K562 (cell line): ENCODE results near the gene PREX1. TPM values are rescaled to one million over a fixed set of nuclear protein-coding genes. Genes with fewer than 3 reads are reported as not detected.

ENCODE experiments used
- HDAC8 ChIP-seq: fragments of 450-650 bp; IDR thresholded peaks from 2 replicates; pipeline ENCODE4 v1.6.1; 2016; ENCODE audit warnings: mild to moderate bottlenecking, missing genetic modification characterization, moderate library complexity, missing compliant biosample characterization
- JUND ChIP-seq, 2 experiments: IDR thresholded peaks; 2 replicates in 1 of 2; 3 replicates in 1 of 2; pipeline ENCODE4 v1.6.1; 2011; ENCODE audit warnings: borderline replicate concordance in 2 of 2, low read depth in 2 of 2, low read length in 2 of 2, improper control_type of control experiment in 1 of 2, missing biosample characterization in 1 of 2, missing genetic modification characterization in 1 of 2, missing genetic modification reagents in 1 of 2
- NCOA6 ChIP-seq: fragments of 450-650 bp; IDR thresholded peaks from 2 replicates; pipeline ENCODE4 v1.6.1; 2017; ENCODE audit warnings: mild to moderate bottlenecking
- NFIC ChIP-seq: fragments of 450-650 bp; IDR thresholded peaks from 2 replicates; pipeline ENCODE4 v1.6.1; 2017; ENCODE audit warnings: mild to moderate bottlenecking, inconsistent platforms
- PHB ChIP-seq: fragments of 250-450 bp; sonication (Bioruptor Pico); IDR thresholded peaks from 2 replicates; pipeline ENCODE4 v1.5.0; 2021
- PYGO2 ChIP-seq: fragments of 450-650 bp; IDR thresholded peaks from 2 replicates; pipeline ENCODE4 v1.6.1; 2016; ENCODE audit warnings: mild to moderate bottlenecking, missing genetic modification characterization, moderate library complexity, missing compliant biosample characterization
- RAD51 ChIP-seq: fragments of 450-650 bp; IDR thresholded peaks from 2 replicates; pipeline ENCODE4 v1.7.1; 2016; ENCODE audit warnings: low read depth, mild to moderate bottlenecking, borderline replicate concordance
- RBM14 ChIP-seq: fragments of 200-400 bp; formaldehyde crosslinking; IDR thresholded peaks from 2 replicates; pipeline ENCODE4 v1.6.1; 2018; ENCODE audit warnings: low read depth, mild to moderate bottlenecking, low read length, moderate library complexity, borderline replicate concordance; ENCODE audit not compliant: insufficient read depth
- SMAD4 ChIP-seq: fragments of 250-450 bp; sonication (Bioruptor Pico); conservative IDR thresholded peaks from 2 replicates; pipeline ENCODE4 v1.8.0; 2021; ENCODE audit warnings: inconsistent platforms, mild to moderate bottlenecking, moderate library complexity
- ZNF224 ChIP-seq: sonication (generic); formaldehyde crosslinking; IDR thresholded peaks from 2 replicates; pipeline ENCODE4 v1.8.0; 2022; ENCODE audit warnings: mild to moderate bottlenecking, missing genetic modification reagents
- polyA plus RNA-seq, 8 experiments: library from polyadenylated mRNA; depleted of rRNA in 4 of 8; stranded (reverse) in 5 of 8; unstranded in 3 of 8; fragments of >200 nt; fragmentation: Nextera tagmentation in 2 of 8; fragmentation: Illumina TruSeq in 1 of 8; extraction: Ambion mirVana in 2 of 8; extraction: Trizol in 1 of 8; gene quantifications; 2 replicates each; pipeline versions ENCODE4 v1.2.1 to v1.2.3, GENCODE V29; 2011 to 2014; ENCODE audit warnings: inconsistent platforms in 1 of 8, missing spikeins in 1 of 8
- total RNA-seq, 7 experiments: library from RNA; depleted of rRNA in 6 of 7; stranded (reverse); fragments of >200 nt in 6 of 7; fragmentation: Illumina TruSeq in 2 of 7; extraction: Trizol in 2 of 7; gene quantifications; 2 replicates each; pipeline versions ENCODE4 v1.2.1 to v1.2.3, GENCODE V29; 2011 to 2021; ENCODE audit warnings: low replicate concordance in 1 of 7
- TF ChIP-seq, protein P1 (sequence below): IDR thresholded peaks from 2 replicates; pipeline ENCODE4 v1.6.1; 2011; ENCODE audit not compliant: insufficient read length; ENCODE audit errors: extremely low read depth
- TF ChIP-seq, protein P2 (sequence below), 3 experiments: fragments of 200-800 bp in 1 of 3; fragments of 250-450 bp in 1 of 3; fragments of 450-650 bp in 1 of 3; sonication (Bioruptor Pico) in 1 of 3; sonication (Bioruptor generic) in 1 of 3; formaldehyde crosslinking in 1 of 3; IDR thresholded peaks; 2 replicates each; pipeline versions ENCODE4 v1.6.1 to v1.8.0; 2016 to 2022; ENCODE audit warnings: mild to moderate bottlenecking in 2 of 3, missing genetic modification characterization in 2 of 3, missing compliant biosample characterization in 1 of 3, moderate library complexity in 1 of 3
- TF ChIP-seq, protein P3 (sequence below): sonication (generic); formaldehyde crosslinking; IDR thresholded peaks from 2 replicates; pipeline ENCODE4 v1.8.0; 2022; ENCODE audit warnings: mild to moderate bottlenecking, missing genetic modification reagents
- TF ChIP-seq, protein P4 (sequence below), 2 experiments: fragments of 150-350 bp in 1 of 2; IDR thresholded peaks; 2 replicates each; pipeline ENCODE4 v1.6.1; 2012 to 2016; ENCODE audit warnings: low read depth in 2 of 2, low read length in 2 of 2, mild to moderate bottlenecking in 1 of 2, moderate library complexity in 1 of 2
- TF ChIP-seq, protein P5 (sequence below): fragments of 250-450 bp; sonication (Bioruptor Pico); IDR thresholded peaks from 2 replicates; pipeline ENCODE4 v1.5.0; 2020; ENCODE audit warnings: mild to moderate bottlenecking, borderline replicate concordance

PREX1 gene
- total and polyA plus RNA-seq, 9 of the 15 experiments (the other 6 are each of a cell fraction or from before 2014, with no cell fraction given): 0.37 to 10.4 (median 4.8) TPM

DNA sequence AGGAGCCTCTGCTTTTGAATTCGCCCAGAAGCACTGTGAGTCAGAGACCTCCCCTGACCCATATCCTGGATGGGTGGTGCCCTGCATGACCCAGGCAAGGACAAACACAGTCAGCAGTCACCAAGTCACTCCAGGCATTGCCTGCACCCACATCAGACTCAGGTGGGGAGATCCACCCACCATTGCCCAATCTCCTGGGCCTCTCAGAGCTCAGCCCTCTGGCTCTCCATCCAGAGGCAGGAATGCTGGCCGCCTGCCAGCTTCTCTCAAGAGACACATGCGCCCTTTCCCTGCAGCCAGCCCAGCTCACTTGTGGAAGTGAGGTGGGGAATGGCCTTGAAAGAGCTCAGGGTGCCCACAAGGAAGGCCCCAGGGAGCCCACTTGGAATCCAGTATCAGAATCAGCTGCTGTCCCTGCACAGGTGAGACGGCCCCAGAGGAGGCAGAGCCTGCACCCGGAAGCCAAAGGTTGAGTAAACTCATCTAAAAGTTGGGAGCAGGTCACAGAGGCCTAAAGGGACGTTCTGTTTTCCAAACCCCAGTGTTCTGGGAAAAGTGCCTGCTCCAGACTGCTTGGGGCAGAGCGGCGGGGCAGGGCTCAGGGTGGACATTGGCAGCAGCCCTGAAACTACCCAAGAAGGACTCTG lies 129.8 kb downstream of the PREX1 start (continued):
- TF ChIP-seq, protein P1, sequence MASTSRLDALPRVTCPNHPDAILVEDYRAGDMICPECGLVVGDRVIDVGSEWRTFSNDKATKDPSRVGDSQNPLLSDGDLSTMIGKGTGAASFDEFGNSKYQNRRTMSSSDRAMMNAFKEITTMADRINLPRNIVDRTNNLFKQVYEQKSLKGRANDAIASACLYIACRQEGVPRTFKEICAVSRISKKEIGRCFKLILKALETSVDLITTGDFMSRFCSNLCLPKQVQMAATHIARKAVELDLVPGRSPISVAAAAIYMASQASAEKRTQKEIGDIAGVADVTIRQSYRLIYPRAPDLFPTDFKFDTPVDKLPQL: no peak
- TF ChIP-seq RBM14: no peak
- TF ChIP-seq NFIC: peak; percentile 87
- no peak for TF ChIP-seq PYGO2 (tag)
- TF ChIP-seq, protein P2, sequence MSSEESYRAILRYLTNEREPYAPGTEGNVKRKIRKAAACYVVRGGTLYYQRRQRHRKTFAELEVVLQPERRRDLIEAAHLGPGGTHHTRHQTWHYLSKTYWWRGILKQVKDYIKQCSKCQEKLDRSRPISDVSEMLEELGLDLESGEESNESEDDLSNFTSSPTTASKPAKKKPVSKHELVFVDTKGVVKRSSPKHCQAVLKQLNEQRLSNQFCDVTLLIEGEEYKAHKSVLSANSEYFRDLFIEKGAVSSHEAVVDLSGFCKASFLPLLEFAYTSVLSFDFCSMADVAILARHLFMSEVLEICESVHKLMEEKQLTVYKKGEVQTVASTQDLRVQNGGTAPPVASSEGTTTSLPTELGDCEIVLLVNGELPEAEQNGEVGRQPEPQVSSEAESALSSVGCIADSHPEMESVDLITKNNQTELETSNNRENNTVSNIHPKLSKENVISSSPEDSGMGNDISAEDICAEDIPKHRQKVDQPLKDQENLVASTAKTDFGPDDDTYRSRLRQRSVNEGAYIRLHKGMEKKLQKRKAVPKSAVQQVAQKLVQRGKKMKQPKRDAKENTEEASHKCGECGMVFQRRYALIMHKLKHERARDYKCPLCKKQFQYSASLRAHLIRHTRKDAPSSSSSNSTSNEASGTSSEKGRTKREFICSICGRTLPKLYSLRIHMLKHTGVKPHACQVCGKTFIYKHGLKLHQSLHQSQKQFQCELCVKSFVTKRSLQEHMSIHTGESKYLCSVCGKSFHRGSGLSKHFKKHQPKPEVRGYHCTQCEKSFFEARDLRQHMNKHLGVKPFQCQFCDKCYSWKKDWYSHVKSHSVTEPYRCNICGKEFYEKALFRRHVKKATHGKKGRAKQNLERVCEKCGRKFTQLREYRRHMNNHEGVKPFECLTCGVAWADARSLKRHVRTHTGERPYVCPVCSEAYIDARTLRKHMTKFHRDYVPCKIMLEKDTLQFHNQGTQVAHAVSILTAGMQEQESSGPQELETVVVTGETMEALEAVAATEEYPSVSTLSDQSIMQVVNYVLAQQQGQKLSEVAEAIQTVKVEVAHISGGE (CRISPR knock-in tag; IDR thresholded peaks at IDR 0.05): peak in 1 of 3 experiments; percentile 1; a peak in 1 of 6 replicates
- no peak for TF ChIP-seq SMAD4
- no peak for TF ChIP-seq PHB (CRISPR knock-in tag)
- TF ChIP-seq, protein P3, sequence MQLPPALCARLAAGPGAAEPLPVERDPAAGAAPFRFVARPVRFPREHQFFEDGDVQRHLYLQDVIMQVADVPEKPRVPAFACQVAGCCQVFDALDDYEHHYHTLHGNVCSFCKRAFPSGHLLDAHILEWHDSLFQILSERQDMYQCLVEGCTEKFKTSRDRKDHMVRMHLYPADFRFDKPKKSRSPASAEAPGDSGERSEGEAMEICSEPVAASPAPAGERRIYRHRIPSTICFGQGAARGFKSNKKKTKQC (CRISPR knock-in tag): no peak
- TF ChIP-seq ZNF224 (CRISPR knock-in tag): no peak
- no peak for TF ChIP-seq RAD51
- no peak for TF ChIP-seq NCOA6
- TF ChIP-seq JUND (IDR thresholded peaks at IDR 0.05; ENCODE audit: borderline replicate concordance, low read depth, low read length): no peak
- TF ChIP-seq JUND (tag; IDR thresholded peaks at IDR 0.05; ENCODE audit: borderline replicate concordance, low read depth, low read length): no peak
- TF ChIP-seq, protein P4, sequence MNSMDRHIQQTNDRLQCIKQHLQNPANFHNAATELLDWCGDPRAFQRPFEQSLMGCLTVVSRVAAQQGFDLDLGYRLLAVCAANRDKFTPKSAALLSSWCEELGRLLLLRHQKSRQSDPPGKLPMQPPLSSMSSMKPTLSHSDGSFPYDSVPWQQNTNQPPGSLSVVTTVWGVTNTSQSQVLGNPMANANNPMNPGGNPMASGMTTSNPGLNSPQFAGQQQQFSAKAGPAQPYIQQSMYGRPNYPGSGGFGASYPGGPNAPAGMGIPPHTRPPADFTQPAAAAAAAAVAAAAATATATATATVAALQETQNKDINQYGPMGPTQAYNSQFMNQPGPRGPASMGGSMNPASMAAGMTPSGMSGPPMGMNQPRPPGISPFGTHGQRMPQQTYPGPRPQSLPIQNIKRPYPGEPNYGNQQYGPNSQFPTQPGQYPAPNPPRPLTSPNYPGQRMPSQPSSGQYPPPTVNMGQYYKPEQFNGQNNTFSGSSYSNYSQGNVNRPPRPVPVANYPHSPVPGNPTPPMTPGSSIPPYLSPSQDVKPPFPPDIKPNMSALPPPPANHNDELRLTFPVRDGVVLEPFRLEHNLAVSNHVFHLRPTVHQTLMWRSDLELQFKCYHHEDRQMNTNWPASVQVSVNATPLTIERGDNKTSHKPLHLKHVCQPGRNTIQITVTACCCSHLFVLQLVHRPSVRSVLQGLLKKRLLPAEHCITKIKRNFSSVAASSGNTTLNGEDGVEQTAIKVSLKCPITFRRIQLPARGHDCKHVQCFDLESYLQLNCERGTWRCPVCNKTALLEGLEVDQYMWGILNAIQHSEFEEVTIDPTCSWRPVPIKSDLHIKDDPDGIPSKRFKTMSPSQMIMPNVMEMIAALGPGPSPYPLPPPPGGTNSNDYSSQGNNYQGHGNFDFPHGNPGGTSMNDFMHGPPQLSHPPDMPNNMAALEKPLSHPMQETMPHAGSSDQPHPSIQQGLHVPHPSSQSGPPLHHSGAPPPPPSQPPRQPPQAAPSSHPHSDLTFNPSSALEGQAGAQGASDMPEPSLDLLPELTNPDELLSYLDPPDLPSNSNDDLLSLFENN (IDR thresholded peaks at IDR 0.05; ENCODE audit: low read depth in 2 of 2, low read length in 2 of 2): no peak
- TF ChIP-seq, protein P5, sequence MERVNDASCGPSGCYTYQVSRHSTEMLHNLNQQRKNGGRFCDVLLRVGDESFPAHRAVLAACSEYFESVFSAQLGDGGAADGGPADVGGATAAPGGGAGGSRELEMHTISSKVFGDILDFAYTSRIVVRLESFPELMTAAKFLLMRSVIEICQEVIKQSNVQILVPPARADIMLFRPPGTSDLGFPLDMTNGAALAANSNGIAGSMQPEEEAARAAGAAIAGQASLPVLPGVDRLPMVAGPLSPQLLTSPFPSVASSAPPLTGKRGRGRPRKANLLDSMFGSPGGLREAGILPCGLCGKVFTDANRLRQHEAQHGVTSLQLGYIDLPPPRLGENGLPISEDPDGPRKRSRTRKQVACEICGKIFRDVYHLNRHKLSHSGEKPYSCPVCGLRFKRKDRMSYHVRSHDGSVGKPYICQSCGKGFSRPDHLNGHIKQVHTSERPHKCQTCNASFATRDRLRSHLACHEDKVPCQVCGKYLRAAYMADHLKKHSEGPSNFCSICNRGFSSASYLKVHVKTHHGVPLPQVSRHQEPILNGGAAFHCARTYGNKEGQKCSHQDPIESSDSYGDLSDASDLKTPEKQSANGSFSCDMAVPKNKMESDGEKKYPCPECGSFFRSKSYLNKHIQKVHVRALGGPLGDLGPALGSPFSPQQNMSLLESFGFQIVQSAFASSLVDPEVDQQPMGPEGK (CRISPR knock-in tag): no peak
- TF ChIP-seq HDAC8 (tag): no peak
